IMR-90 (cell line): ENCODE data around the gene TNKS1BP1. TPM values are rescaled to one million over a fixed set of nuclear protein-coding genes. Genes with fewer than 3 reads are reported as not detected.
A peak's percentile ranks its signal among the peaks of the same experiment; 100 is the strongest.

ENCODE experiments used
- ATAC-seq: fragments of 200-7000 bp; cut with Tn5 transposase; 2 replicates; pipeline ENCODE4 v1.9.1; 2020; ENCODE audit warnings: low read depth, mild to moderate bottlenecking, moderate library complexity
- BruUV-seq: library from RNA; stranded (reverse); fragments of 400-500 nt; replicated peaks from 2 replicates; lab custom pipeline; 2021; lab: Mats Ljungman, UMichigan
- CTCF ChIA-PET: fragments of 300-600 bp; formaldehyde crosslinking; extraction: SDS; loops from one replicate; lab custom pipeline; 2021; ENCODE audit warnings: antibody characterized with exemption; lab: Yijun Ruan, JAX
- POLR2A ChIA-PET: fragments of 300-600 bp; sonication (Branson Sonifier 250); formaldehyde crosslinking; loops from one replicate; lab custom pipeline; 2022; ENCODE audit warnings: antibody characterized with exemption; ENCODE audit not compliant: unreplicated experiment; lab: Charles Lee
- DNase-seq: peaks from one replicate; pipeline ENCODE4 v3.0.0; 2013
- H2AFZ ChIP-seq: replicated peaks from 2 replicates; pipeline ENCODE3; 2013; ENCODE audit warnings: low read length, mild to moderate bottlenecking; ENCODE audit not compliant: poor library complexity
- H2AK5ac ChIP-seq: 2 replicates; pipeline ENCODE4 v1.6.1; 2013; ENCODE audit warnings: low read depth, low read length, inconsistent platforms
- H2AK9ac ChIP-seq: replicated peaks from 2 replicates; pipeline ENCODE3; 2013; ENCODE audit warnings: mild to moderate bottlenecking, low read depth, low read length, moderate library complexity; ENCODE audit not compliant: poor library complexity
- H2BK120ac ChIP-seq: 2 replicates; pipeline ENCODE4 v1.6.1; 2013; ENCODE audit warnings: low read depth, low read length, inconsistent platforms
- H2BK15ac ChIP-seq: 3 replicates; pipeline ENCODE4 v1.6.1; 2013; ENCODE audit warnings: low read depth, low read length, inconsistent platforms
- H2BK20ac ChIP-seq: 2 replicates; pipeline ENCODE4 v1.6.1; 2013; ENCODE audit warnings: low read depth, mild to moderate bottlenecking, inconsistent platforms, low read length, moderate library complexity
- H2BK5ac ChIP-seq: 2 replicates; pipeline ENCODE4 v1.6.1; 2013; ENCODE audit warnings: mild to moderate bottlenecking, low read depth, low read length, inconsistent platforms; ENCODE audit not compliant: poor library complexity, severe bottlenecking
- H3K14ac ChIP-seq: replicated peaks from 2 replicates; pipeline ENCODE4 v1.6.1; 2013; ENCODE audit warnings: low read depth, low read length, inconsistent platforms
- H3K18ac ChIP-seq: 2 replicates; pipeline ENCODE4 v1.6.1; 2013; ENCODE audit warnings: low read depth, low read length, control low read depth
- H3K23ac ChIP-seq: 2 replicates; pipeline ENCODE4 v1.6.1; 2013; ENCODE audit warnings: low read depth, low read length, inconsistent platforms
- H3K27ac ChIP-seq: 2 replicates; pipeline ENCODE4 v1.5.1; 2013; ENCODE audit warnings: mild to moderate bottlenecking, control low read depth, low read length; ENCODE audit not compliant: insufficient read depth
- H3K27me3 ChIP-seq: 2 replicates; pipeline ENCODE4 v1.6.1; 2013; ENCODE audit warnings: low read length; ENCODE audit not compliant: control insufficient read depth, insufficient read depth
- H3K36me3 ChIP-seq: 2 replicates; pipeline ENCODE4 v1.6.1; 2013; ENCODE audit warnings: low read length, mixed read lengths; ENCODE audit not compliant: control insufficient read depth, insufficient read depth
- H3K4ac ChIP-seq: 2 replicates; pipeline ENCODE4 v1.6.1; 2013; ENCODE audit warnings: low read depth, low read length, inconsistent platforms
- H3K4me1 ChIP-seq: 2 replicates; pipeline ENCODE4 v1.6.1; 2013; ENCODE audit warnings: low read length, mixed read lengths; ENCODE audit not compliant: control insufficient read depth, insufficient read depth
- H3K4me2 ChIP-seq: 2 replicates; pipeline ENCODE4 v1.6.1; 2013; ENCODE audit warnings: low read depth, mild to moderate bottlenecking, control low read depth, low read length, moderate library complexity
- H3K4me3 ChIP-seq: 2 replicates; pipeline ENCODE4 v1.5.1; 2013; ENCODE audit warnings: low read depth, mild to moderate bottlenecking, control low read depth, low read length, moderate library complexity; ENCODE audit not compliant: insufficient read depth
- H3K56ac ChIP-seq: 2 replicates; pipeline ENCODE4 v1.6.1; 2013; ENCODE audit warnings: low read length, inconsistent platforms; ENCODE audit not compliant: insufficient read depth; ENCODE audit errors: extremely low read depth
- H3K79me1 ChIP-seq, 2 experiments: 2 replicates each; pipeline ENCODE4 v1.6.1; 2013; ENCODE audit warnings: low read length in 2 of 2, inconsistent platforms in 1 of 2, low read depth in 1 of 2
- H3K9ac ChIP-seq: 2 replicates; pipeline ENCODE4 v1.6.1; 2013; ENCODE audit warnings: low read depth, low read length, control low read depth
- H3K9me1 ChIP-seq: 2 replicates; pipeline ENCODE4 v1.6.1; 2013; ENCODE audit warnings: low read length, inconsistent platforms; ENCODE audit not compliant: insufficient read depth
- H3K9me3 ChIP-seq: 2 replicates; pipeline ENCODE4 v1.6.1; 2013; ENCODE audit warnings: low read length; ENCODE audit not compliant: control insufficient read depth, insufficient read depth
- H4K20me1 ChIP-seq: 2 replicates; pipeline ENCODE4 v1.6.1; 2013; ENCODE audit warnings: low read length, inconsistent platforms; ENCODE audit not compliant: insufficient read depth
- H4K5ac ChIP-seq: 2 replicates; pipeline ENCODE4 v1.6.1; 2013; ENCODE audit warnings: mild to moderate bottlenecking, low read depth, low read length, control low read depth
- H4K8ac ChIP-seq, 2 experiments: 2 replicates each; pipeline ENCODE4 v1.6.1; 2013; ENCODE audit warnings: low read depth in 2 of 2, low read length in 2 of 2, control low read depth in 1 of 2, inconsistent platforms in 1 of 2
- H4K91ac ChIP-seq: 2 replicates; pipeline ENCODE4 v1.6.1; 2013; ENCODE audit warnings: low read depth, low read length, inconsistent platforms; ENCODE audit not compliant: insufficient read depth
- BHLHE40 ChIP-seq: fragments of 150-350 bp; IDR thresholded peaks from 2 replicates; pipeline ENCODE4 v1.6.1; 2016; ENCODE audit warnings: mild to moderate bottlenecking, low read depth, low read length
- CEBPB ChIP-seq: IDR thresholded peaks from 2 replicates; pipeline ENCODE4 v1.6.1; 2012; ENCODE audit warnings: low read depth, low read length, improper control_type of control experiment
- FOS ChIP-seq: fragments of 150-350 bp; IDR thresholded peaks from 2 replicates; pipeline ENCODE4 v1.6.1; 2016; ENCODE audit warnings: low read depth, low read length
- MAFK ChIP-seq: IDR thresholded peaks from 2 replicates; pipeline ENCODE4 v1.6.1; 2012; ENCODE audit warnings: low read depth, low read length, improper control_type of control experiment
- MXI1 ChIP-seq: IDR thresholded peaks from 2 replicates; pipeline ENCODE4 v1.6.1; 2012; ENCODE audit warnings: low read depth, mild to moderate bottlenecking, low read length, moderate library complexity, borderline replicate concordance
- NFE2L2 ChIP-seq: fragments of 150-350 bp; IDR thresholded peaks from 2 replicates; pipeline ENCODE4 v1.6.1; 2016; ENCODE audit warnings: low read depth, mild to moderate bottlenecking, low read length
- POLR2A ChIP-seq: IDR thresholded peaks from 2 replicates; pipeline ENCODE4 v1.6.1; 2012; ENCODE audit warnings: mild to moderate bottlenecking, low read depth, low read length
- RAD21 ChIP-seq: IDR thresholded peaks from 2 replicates; pipeline ENCODE4 v1.6.1; 2012; ENCODE audit warnings: low read length, improper control_type of control experiment
- RCOR1 ChIP-seq: IDR thresholded peaks from 2 replicates; pipeline ENCODE4 v1.6.1; 2012; ENCODE audit warnings: mild to moderate bottlenecking, low read length, improper control_type of control experiment; ENCODE audit not compliant: insufficient replicate concordance
- RFX5 ChIP-seq: IDR thresholded peaks from 2 replicates; pipeline ENCODE4 v1.8.0; 2012; ENCODE audit warnings: low read depth, mild to moderate bottlenecking, low read length, moderate library complexity
- SMC3 ChIP-seq: fragments of 150-350 bp; IDR thresholded peaks from 2 replicates; pipeline ENCODE4 v1.6.1; 2016; ENCODE audit warnings: low read depth, mild to moderate bottlenecking, antibody characterized with exemption, low read length, moderate library complexity
- WGBS, 2 experiments: methylation state at CpG; one replicate each; pipeline versions ENCODE4 v1.1.5 to v1.1.7; 2013; ENCODE audit warnings: missing lambda C conversion rate in 2 of 2; ENCODE audit not compliant: insufficient read length in 1 of 2; ENCODE audit errors: extremely low coverage in 2 of 2; 5-methylcytosine and 5-hydroxymethylcytosine counted together
- dilution Hi-C: fragments of 300-500 bp; cut with HindIII; formaldehyde crosslinking; loops from one replicate; pipeline ENCODE4 v1.14.3; 2018; ENCODE audit warnings: low sequenced_read_pairs; ENCODE audit not compliant: unreplicated experiment
- in situ Hi-C: fragments of 300-500 bp; cut with MboI; formaldehyde crosslinking; loops from 3 replicates; pipeline ENCODE4 v1.14.3; 2019; ENCODE audit warnings: low sequenced_read_pairs, inconsistent platforms, mixed read lengths
- intact Hi-C: fragments of 100-400 bp; cut with micrococcal nuclease; formaldehyde crosslinking; loops from 2 replicates; pipeline ENCODE4 v1.10.0; 2022
- polyA plus RNA-seq, 3 experiments: library from polyadenylated mRNA; depleted of rRNA; stranded (reverse); fragments of >200 nt; gene quantifications; 2 replicates each; pipeline ENCODE4 v1.2.3, GENCODE V29; 2012; ENCODE audit warnings: low replicate concordance in 1 of 3
- total RNA-seq: library from RNA; depleted of rRNA; stranded (reverse); fragments of >200 nt; gene quantifications from 2 replicates; pipeline ENCODE4 v1.2.3, GENCODE V29; 2012
- TF ChIP-seq, protein P1 (sequence below): conservative IDR thresholded peaks from 2 replicates; pipeline ENCODE4 v1.5.1; 2012; ENCODE audit warnings: mild to moderate bottlenecking, low read depth, low read length, improper control_type of control experiment
- TF ChIP-seq, protein P2 (sequence below): fragments of 150-350 bp; IDR thresholded peaks from 2 replicates; pipeline ENCODE4 v1.6.1; 2017; ENCODE audit warnings: mild to moderate bottlenecking, antibody characterized with exemption, low read length, low read depth

Gene TNKS1BP1
- total and polyA plus RNA-seq, 2 of the 4 experiments (the other 2 are of a cell fraction): 31.7 to 71.4 TPM

DNA sequence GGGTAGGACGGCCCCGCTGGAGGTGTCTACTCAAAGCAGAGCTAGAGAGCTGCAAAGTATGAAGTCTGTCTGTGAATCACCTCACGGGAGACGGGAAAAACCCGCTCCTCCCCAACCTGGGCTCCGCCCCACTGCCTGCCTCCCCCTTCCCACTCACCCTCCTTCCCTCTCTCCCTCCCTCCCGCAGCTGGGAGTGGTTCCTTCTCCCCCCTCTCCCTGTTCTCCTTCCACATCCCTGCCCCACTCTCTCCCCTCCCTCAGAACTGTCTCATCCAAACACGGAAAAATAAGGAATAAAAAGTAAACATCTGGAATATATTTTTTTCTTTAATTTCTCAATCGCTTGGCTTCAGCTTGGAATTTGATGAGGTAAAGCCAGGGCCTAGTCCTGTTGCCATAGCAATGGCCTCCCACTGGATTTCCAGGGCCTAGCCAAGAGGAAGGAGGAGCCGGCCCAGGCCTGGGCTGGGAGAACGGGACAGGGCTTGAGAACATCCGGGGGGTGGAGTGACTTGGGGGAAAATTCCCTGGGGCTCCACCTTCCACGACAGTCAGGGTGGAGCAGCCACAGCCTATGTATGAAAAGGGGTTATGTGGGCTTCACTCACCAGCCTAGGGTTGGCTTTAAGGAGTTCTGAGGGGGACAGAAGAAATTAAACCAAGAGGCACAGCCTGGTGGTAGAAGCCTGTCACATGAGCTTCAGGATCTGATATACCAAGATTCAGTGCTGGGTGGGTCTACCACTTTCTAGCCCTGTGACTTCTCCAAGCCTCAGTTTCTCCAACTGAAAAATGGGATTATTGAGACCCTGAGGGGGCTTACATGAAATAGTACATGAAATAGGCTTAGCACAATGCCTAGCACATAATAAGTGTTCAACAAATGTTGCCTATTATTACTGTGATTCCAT lies 2.2 kb downstream of the TNKS1BP1 start:
- H4K5ac ChIP-seq: peak overlapping the region; percentile 14; the same call in 1 of the 2 replicates
- peak overlapping the region; percentile 92 for H2BK5ac ChIP-seq
- H3K23ac ChIP-seq: peak overlapping the region; percentile 88; the same call in 1 of the 2 replicates
- ChIA-PET CTCF (interaction anchor here (0.6 to 0.9 kb wide), 2 partner anchors 23 to 481 kb away, joined by 3 read pairs; no protein-coding TSS in a partner anchor), POLR2A (interaction anchor here (3.0 kb wide), 1 partner anchor 11 kb away, joined by 16 read pairs; no protein-coding TSS in a partner anchor)
- dilution Hi-C loops (no loop called here), intact Hi-C loops (loop anchor here (1.0 to 2.0 kb wide), 3 partner anchors 11 to 482 kb away; no protein-coding TSS in a partner anchor), in situ Hi-C loops (no loop called here)
- H3K4me2 ChIP-seq: peak overlapping the region; percentile 78
- DNase-seq (peak; percentile 98), ATAC-seq (peak; percentile 55)
- peaks cover 30% of the 10 kb centered on the region for H3K9me1 ChIP-seq
- peaks cover 27% of the 10 kb centered on the region for H3K4me1 ChIP-seq
- 0% methylated on average over 1 of the region's 13 CpGs; no CpG with 5 or more reads in 1 of the 2 experiments for WGBS, 2 experiments
- H3K56ac ChIP-seq: peak overlapping the region; percentile 92
- peak overlapping the region; percentile 63; the same call in 2 of the 3 replicates for H2BK15ac ChIP-seq
- peak overlapping the region; percentile 90 for H2AK9ac ChIP-seq
- H3K14ac ChIP-seq: peak overlapping the region; percentile 85
- H2BK20ac ChIP-seq: peak overlapping the region; percentile 64
- H2AK5ac ChIP-seq: peak overlapping the region; percentile 79
- H3K18ac ChIP-seq: peak overlapping the region; percentile 10; the same call in 1 of the 2 replicates
- peaks cover 49% of the 10 kb centered on the region for H4K20me1 ChIP-seq
- peak overlapping the region; percentile 79 for H3K4ac ChIP-seq
- peaks cover 22 to 66% of the 10 kb centered on the region in 2 experiments for H3K79me1 ChIP-seq
- H3K9me3 ChIP-seq: no peaks in the 10 kb centered on the region
- peak overlapping the region; percentile 99 for H3K27ac ChIP-seq
- H4K91ac ChIP-seq: peak overlapping the region; percentile 69
- no peaks in the 10 kb centered on the region for H3K27me3 ChIP-seq
- peaks cover 46% of the 10 kb centered on the region for H3K36me3 ChIP-seq
- peak overlapping the region; percentile 99 for H3K9ac ChIP-seq
- H3K4me3 ChIP-seq: peak overlapping the region; percentile 97
- peak overlapping the region; percentile 33 to 90; a peak in 3 of 4 replicates for H4K8ac ChIP-seq
- BruUV-seq: no TSS peak
- H2BK120ac ChIP-seq: peak overlapping the region; percentile 73
- H2AFZ ChIP-seq: peak overlapping the region; percentile 78
- TF ChIP-seq, protein P1, sequence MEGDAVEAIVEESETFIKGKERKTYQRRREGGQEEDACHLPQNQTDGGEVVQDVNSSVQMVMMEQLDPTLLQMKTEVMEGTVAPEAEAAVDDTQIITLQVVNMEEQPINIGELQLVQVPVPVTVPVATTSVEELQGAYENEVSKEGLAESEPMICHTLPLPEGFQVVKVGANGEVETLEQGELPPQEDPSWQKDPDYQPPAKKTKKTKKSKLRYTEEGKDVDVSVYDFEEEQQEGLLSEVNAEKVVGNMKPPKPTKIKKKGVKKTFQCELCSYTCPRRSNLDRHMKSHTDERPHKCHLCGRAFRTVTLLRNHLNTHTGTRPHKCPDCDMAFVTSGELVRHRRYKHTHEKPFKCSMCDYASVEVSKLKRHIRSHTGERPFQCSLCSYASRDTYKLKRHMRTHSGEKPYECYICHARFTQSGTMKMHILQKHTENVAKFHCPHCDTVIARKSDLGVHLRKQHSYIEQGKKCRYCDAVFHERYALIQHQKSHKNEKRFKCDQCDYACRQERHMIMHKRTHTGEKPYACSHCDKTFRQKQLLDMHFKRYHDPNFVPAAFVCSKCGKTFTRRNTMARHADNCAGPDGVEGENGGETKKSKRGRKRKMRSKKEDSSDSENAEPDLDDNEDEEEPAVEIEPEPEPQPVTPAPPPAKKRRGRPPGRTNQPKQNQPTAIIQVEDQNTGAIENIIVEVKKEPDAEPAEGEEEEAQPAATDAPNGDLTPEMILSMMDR: no peak
- TF ChIP-seq RFX5 (no peak), POLR2A (peak; percentile 52), RAD21 (no peak), FOS (no peak), BHLHE40 (no peak), SMC3 (no peak), MXI1 (no peak), NFE2L2 (no peak), MAFK (no peak), CEBPB (peak; percentile 91), RCOR1 (no peak)
- TF ChIP-seq, protein P2, sequence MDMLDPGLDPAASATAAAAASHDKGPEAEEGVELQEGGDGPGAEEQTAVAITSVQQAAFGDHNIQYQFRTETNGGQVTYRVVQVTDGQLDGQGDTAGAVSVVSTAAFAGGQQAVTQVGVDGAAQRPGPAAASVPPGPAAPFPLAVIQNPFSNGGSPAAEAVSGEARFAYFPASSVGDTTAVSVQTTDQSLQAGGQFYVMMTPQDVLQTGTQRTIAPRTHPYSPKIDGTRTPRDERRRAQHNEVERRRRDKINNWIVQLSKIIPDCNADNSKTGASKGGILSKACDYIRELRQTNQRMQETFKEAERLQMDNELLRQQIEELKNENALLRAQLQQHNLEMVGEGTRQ: no peak
